Myocyte (in vitro differentiated cells): Measurements from ENCODE around the gene TMEM33. TPM values are rescaled to one million over a fixed set of nuclear protein-coding genes. Genes with fewer than 3 reads are reported as not detected.

Experiments used
- DNase-seq: peaks from one replicate; pipeline ENCODE4 v3.0.0-alpha.2; 2012; ENCODE audit warnings: low read depth
- total RNA-seq: library from RNA; depleted of rRNA; stranded (reverse); fragments of >200 nt; gene quantifications from 2 replicates; pipeline ENCODE4 v1.2.3, GENCODE V29; 2014

Gene TMEM33
- total RNA-seq, 1 donor from 2014 or later: 63.5 TPM

GRCh38 chr4:41939016-41939626 lies 3.9 kb downstream of the TMEM33 start:
- peak; percentile 11 for DNase-seq

GRCh38 chr4:41940834-41941233 lies 5.6 kb downstream of the TMEM33 start:
- no peak for DNase-seq

GRCh38 chr4:41943506-41943905 lies 8.3 kb downstream of the TMEM33 start:
- no peak for DNase-seq

- DNase-seq: no peak
Measured at GRCh38 chr4:41944089-41944488, 8.9 kb downstream of the TMEM33 start.

- no peak for DNase-seq
Measured at GRCh38 chr4:41949531-41949930, 14.3 kb downstream of the TMEM33 start.

GRCh38 chr4:41957634-41958033 lies 22.4 kb downstream of the TMEM33 start:
- peak; percentile 25 for DNase-seq

- peak; percentile 16 for DNase-seq
Measured at GRCh38 chr4:41963105-41963504, 27.9 kb downstream of the TMEM33 start.

GRCh38 chr4:41964401-41964800 lies 29.2 kb downstream of the TMEM33 start:
- no peak for DNase-seq

- no peak for DNase-seq
Measured at GRCh38 chr4:41967392-41967791, 32.2 kb downstream of the TMEM33 start.

GRCh38 chr4:41969671-41970070 lies 34.4 kb downstream of the TMEM33 start:
- no peak for DNase-seq

- DNase-seq: no peak
Measured at GRCh38 chr4:41975341-41975740, 40.1 kb downstream of the TMEM33 start.

- no peak for DNase-seq
Measured at GRCh38 chr4:41976775-41977516, 41.7 kb downstream of the TMEM33 start.

- DNase-seq: peak; percentile 25
Measured at GRCh38 chr4:41977709-41978108, 42.5 kb downstream of the TMEM33 start.

- no peak for DNase-seq
Measured at GRCh38 chr4:41981456-41981855, 46.2 kb downstream of the TMEM33 start, which contains the start of gene DCAF4L1. DCAF4L1 (plus strand) TSS chr4:41981756; CDS start chr4:41981793, 37 bp downstream.

- DNase-seq: no peak
Measured at GRCh38 chr4:41982716-41983115, 47.5 kb downstream of the TMEM33 start.

- DNase-seq: no peak
Measured at GRCh38 chr4:41985151-41985550, 49.9 kb downstream of the TMEM33 start.

- no peak for DNase-seq
Measured at GRCh38 chr4:41989994-41990364, 54.8 kb downstream of the TMEM33 start.

GRCh38 chr4:41990365-41991111 lies 55.3 kb downstream of the TMEM33 start, which contains the start of gene SLC30A9:
SLC30A9 (plus strand) TSS chr4:41990530; CDS start chr4:41990652, 122 bp downstream.
- DNase-seq: peak; percentile 96

GRCh38 chr4:41991916-41992767 lies 56.9 kb downstream of the TMEM33 start:
- DNase-seq: no peak

- DNase-seq: no peak
Measured at GRCh38 chr4:41992967-41993857, 58.0 kb downstream of the TMEM33 start.
